ENCODE measurements around the gene EFNA4.
"Not testable (repeated sequence)": the region's sequence is repeated elsewhere in the genome, so short reads cannot be mapped to it uniquely, and the experiment has no call there.

The EFNA4 gene

GRCh38 chr1:155091071-155092051 lies 27.8 kb downstream of the EFNA4 start:
- DNase-seq: peak; percentile 80

GRCh38 chr1:155092131-155092530 lies 28.6 kb downstream of the EFNA4 start:
- no peak for DNase-seq

GRCh38 chr1:155092641-155093040 lies 29.1 kb downstream of the EFNA4 start:
- DNase-seq: no peak

- no peak for DNase-seq
These were observed 30.5 kb downstream of the EFNA4 start for GRCh38 chr1:155093911-155094621.

- no peak for DNase-seq
These were observed 31.0 kb downstream of the EFNA4 start for GRCh38 chr1:155094622-155094948.

- DNase-seq: no peak
These were observed 35.8 kb downstream of the EFNA4 start for GRCh38 chr1:155099331-155099730.

GRCh38 chr1:155103325-155103724 lies 39.8 kb downstream of the EFNA4 start:
- DNase-seq: no peak

GRCh38 chr1:155104605-155105534 lies 41.3 kb downstream of the EFNA4 start:
- no peak for DNase-seq

- no peak for DNase-seq
These were observed 42.1 kb downstream of the EFNA4 start for GRCh38 chr1:155105604-155106011.

- DNase-seq: no peak
These were observed 43.3 kb downstream of the EFNA4 start for GRCh38 chr1:155106862-155107261.

GRCh38 chr1:155107309-155108264 lies 44.0 kb downstream of the EFNA4 start:
- no peak for DNase-seq

- no peak for DNase-seq
These were observed 44.8 kb downstream of the EFNA4 start for GRCh38 chr1:155108296-155108695.

- no peak for DNase-seq
These were observed 46.8 kb downstream of the EFNA4 start for GRCh38 chr1:155110381-155110780.

- DNase-seq: no peak
These were observed 47.3 kb downstream of the EFNA4 start for GRCh38 chr1:155110826-155111225.

GRCh38 chr1:155113450-155113980 lies 50.0 kb downstream of the EFNA4 start:
- no peak for DNase-seq

- DNase-seq: no peak
These were observed 52.7 kb downstream of the EFNA4 start for GRCh38 chr1:155116113-155116764.

GRCh38 chr1:155117610-155118009 lies 54.1 kb downstream of the EFNA4 start:
- DNase-seq: no peak

GRCh38 chr1:155118090-155118489 lies 54.5 kb downstream of the EFNA4 start:
- DNase-seq: not testable (repeated sequence)

All from CD4-positive, alpha-beta T cell treated with Interleukin-4 for 1 hour (primary cell).